Right renal pelvis (tissue), 4 donors: Measurements from ENCODE around the gene GBP1. TPM values are rescaled to one million over a fixed set of nuclear protein-coding genes. Genes with fewer than 3 reads are reported as not detected.
"Not testable (repeated sequence)": the region's sequence is repeated elsewhere in the genome, so short reads cannot be mapped to it uniquely, and the experiment has no call there.

Source experiments
- DNase-seq, 4 donors: peaks; one replicate each; pipeline ENCODE4 v3.0.0-alpha.2; 2013; ENCODE audit warnings: low read depth in 4 of 4, low spot score in 3 of 4, missing footprints in 1 of 4
- polyA plus RNA-seq, 4 donors: library from polyadenylated mRNA; unstranded; fragments of 120-200 nt; gene quantifications; one replicate each; pipeline ENCODE4 v1.2.1, GENCODE V29; 2013; ENCODE audit not compliant: insufficient read length in 4 of 4

GBP1 gene
- polyA plus RNA-seq, 4 donors = 12.0 to 17.8 (median 14.0) TPM

DNA sequence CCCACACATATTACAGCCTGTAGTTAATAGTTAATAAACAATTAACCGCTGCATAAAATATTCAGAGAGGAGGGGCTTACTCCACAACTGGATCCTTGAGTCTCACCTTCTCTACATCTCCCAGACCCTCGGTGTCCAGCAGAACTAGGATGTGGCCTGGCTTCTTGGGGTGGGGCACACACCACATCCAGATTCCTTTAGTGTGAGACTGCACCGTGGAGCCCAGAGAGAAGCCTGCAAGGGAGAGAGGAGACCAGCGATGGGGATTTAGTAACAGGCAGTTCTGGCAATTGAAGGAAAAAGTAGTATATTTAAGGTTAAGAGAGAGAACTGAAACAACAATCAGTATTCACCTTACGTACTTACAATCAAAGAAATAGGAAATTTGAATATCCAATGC is 4.9 kb downstream of the GBP1 start:
- no peak for DNase-seq

- no peak for DNase-seq
Observed at GRCh38 chr1:89051955-89052312, 13.1 kb downstream of the GBP1 start.

DNA sequence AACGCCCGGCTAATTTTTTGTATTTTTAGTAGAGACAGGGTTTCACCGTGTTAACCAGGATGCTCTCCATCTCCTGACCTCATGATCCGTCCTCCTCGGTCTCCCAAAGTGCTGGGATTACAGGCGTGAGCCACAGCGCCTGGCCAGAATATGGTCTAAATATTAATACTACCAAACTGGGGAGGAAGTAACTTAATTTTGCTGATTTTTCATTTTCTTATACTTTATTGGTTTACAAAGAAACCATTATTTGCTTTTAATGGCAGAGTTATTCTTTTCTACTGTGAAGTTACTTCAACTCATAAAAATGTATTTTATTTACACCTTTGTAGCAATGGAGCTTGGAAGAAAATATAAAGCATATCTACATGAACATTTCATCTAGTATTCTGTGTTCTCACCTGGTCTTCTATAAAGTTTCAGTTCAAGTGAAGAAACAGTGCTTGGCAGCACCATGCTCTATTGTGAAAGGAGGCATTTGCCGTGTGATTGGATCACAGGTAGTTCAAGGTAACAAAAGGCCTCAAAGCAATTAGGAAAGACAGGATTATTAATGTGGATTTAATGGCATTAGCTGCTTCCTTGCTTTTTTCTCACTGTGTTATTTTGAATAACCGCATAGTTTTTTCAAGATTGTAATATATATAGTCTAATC is 13.6 kb downstream of the GBP1 start:
- DNase-seq = no peak

DNA sequence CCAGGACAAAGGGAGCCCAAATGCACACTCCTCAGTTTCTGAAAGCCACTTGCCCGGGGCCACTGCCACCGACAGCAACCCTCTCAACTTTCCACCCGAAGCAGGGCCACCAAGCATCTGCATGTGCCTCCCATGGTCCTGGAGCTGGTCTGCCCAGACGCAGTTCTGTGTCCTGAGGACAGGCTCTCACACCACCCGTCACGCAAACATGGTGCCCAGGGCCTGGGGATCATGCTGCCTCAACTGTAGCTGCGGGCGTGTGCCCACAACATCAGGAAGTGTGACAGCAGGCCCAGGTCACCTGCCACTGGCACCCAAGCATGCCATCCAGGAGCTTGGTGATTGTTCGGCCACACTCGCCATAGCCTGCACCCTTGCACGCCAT is 14.4 kb downstream of the GBP1 start:
- DNase-seq = no peak

DNA sequence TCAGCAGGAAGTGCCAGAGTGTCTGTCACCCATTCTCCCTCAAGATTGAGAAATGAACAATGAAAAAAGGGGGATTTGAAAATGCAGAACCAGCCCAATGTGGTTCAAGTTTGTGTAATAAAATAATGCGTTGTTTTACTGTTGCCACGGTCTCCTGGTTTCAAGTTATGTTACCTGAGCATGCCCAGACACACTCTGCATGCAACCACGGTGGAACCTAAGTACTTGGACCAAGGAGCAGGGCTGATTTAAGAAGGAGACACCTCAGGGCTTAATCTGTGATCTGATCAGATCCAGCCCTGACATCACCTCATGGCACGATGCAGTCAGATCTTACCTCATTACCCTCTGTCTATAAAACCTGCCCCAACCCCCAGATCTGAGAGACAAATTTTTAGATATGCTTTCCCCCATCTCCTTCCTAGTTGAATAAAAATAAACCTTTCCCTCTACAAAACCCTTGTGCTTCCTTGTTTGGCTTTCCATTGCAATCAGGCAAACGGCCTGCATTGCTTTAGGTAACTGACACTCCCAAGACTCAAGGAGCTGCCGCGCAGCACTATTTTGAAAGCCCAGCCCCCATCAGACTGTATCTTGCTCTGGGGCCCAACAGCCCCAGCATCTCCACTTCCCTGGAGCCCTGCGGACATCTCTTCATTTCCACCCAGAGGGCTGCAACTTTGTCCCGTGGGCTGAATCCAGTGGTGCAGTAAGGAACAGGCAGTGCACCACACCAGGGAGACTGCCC is 14.9 kb downstream of the GBP1 start:
- not testable (repeated sequence) for DNase-seq

GRCh38 chr1:89049187-89049586 is 15.8 kb downstream of the GBP1 start:
- not testable (repeated sequence) for DNase-seq

DNA sequence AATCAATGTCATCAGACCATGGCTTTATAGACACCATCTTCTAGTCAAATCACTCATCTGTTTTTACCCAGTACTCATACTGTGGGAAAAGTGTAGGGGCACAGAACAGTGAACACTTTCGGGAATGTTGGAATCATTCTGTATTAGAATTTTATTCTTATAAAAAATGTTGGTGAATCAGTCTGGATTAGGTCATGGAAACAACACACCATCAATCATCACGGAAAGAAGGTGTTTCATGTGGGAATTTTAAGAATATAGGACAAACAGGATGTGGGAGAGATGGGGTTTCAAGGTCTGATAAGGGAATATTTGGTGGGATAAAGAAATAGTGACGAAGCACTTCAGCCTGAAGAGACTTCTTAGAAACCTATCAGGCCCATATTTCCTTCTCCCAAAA is 17.3 kb downstream of the GBP1 start:
- DNase-seq = no peak

DNA sequence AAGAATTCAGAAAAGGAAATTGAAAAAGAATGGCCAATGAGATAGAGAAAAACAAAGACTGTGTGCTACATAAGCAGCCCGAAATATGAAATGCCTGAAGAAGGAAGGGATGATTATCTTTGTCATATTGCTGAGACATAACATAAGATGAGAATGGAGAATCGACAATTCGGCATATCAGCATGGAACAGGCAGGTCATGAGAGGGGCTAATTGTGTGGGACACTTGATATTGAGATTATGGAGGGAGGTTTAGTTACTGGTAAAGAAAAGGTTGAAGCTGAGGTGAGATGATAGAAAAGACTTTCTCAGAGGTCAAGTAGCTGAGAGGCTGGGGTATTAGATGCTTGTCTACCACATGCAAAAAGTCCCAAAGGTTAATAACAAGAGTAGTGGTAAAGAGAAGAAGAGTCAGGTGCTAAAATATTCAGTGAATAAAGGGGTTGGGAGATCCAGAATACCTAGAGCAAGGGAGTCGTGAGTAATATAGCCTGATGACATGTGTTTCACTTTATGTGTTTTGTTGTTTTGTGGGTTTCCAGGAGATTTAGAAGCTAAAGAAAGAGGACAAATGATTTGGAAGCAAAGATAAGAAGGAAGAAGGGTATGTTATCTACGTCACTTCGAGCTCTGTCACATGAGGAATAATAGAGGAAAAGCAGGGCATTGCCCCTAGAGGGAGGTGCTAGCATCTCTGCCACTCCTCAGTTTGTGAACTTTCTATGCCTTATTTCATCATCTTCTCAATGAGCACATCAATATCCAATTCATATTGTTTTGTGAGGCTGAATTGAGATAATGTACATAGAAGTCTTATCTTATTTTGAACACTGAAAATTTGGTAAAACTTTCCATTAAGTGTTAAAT is 18.5 kb downstream of the GBP1 start:
- DNase-seq = not testable (repeated sequence)

- no peak for DNase-seq
Observed at GRCh38 chr1:89044970-89045721, 19.9 kb downstream of the GBP1 start.

DNA sequence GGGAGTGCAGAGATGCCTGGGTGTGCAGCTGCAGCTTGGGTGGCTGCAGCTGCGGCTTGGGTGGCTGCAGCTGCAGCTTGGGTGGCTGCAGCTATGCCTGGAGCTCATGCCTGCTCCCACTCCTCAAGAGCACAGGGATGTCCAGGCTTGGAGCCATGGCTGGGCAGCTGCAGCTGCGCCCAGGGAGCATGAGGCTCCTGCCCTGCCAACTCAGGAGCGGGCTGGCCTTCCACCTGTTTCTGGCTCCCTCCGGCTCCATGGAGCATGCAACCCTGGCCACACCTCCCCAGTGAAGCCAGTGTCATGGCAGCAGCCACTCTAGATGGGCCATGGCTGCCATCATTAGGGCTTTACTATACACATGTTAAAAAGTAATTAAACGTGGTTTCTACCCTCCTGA is 21.1 kb downstream of the GBP1 start:
- DNase-seq = no peak

- DNase-seq = no peak
Observed at GRCh38 chr1:89042491-89042890, 22.5 kb downstream of the GBP1 start.

DNA sequence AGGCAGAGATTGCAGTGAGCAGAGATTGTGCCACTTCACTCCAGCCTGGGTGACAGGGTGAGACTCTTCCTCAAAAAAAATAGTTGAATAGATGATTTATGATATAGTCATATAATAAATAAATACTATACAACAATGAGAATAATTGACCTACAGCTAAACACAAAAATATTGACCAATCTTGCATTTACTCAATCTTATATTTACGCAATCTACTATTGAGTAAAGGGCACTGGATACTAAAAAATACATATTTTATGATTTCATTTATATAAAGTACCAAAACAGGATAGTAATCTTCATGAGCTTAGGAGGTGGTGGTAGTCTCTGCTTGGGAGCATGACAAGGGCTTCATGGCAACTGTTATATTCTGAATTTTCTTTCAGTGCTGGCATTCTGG is 23.3 kb downstream of the GBP1 start:
- no peak for DNase-seq

- DNase-seq = no peak
Observed at GRCh38 chr1:89041119-89041641, 23.8 kb downstream of the GBP1 start.

GRCh38 chr1:89040315-89040626 is 24.7 kb downstream of the GBP1 start:
- no peak for DNase-seq

GRCh38 chr1:89037186-89037585 is 27.8 kb downstream of the GBP1 start:
- no peak for DNase-seq

DNA sequence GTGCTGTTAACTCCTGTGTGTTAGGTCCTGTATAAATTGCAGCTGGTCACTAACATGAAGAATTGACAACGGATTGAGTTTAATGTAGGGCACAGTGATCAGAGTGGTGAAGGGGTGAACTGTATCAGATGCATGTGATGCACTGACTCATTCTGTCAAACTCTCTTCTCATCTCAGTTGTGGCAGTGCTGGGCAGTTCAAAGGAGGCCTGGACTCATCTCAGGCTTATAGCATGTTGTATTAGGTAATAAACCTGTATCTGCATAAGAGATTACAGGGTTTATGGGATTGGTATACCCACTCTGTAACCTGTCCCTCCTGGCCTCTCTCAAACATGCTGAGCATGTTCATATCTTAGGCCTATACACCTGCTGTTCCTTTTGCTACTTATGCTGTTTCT is 29.9 kb downstream of the GBP1 start:
- no peak for DNase-seq

GRCh38 chr1:89034004-89034403 is 31.0 kb downstream of the GBP1 start:
- not testable (repeated sequence) for DNase-seq

GRCh38 chr1:89029051-89029450 is 36.0 kb downstream of the GBP1 start:
- DNase-seq = not testable (repeated sequence)

GRCh38 chr1:89025928-89026327 is 39.1 kb downstream of the GBP1 start:
- DNase-seq = no peak

GRCh38 chr1:89023026-89023425 is 42.0 kb downstream of the GBP1 start:
- DNase-seq = no peak
